Neural progenitor cell (in vitro differentiated cells): ENCODE measurements around the gene SLC25A43.

Experiments used
- CTCF ChIP-seq: fragments of 200-600 bp; sonication (generic); IDR thresholded peaks from 2 replicates; pipeline ENCODE4 v1.5.1; 2017; ENCODE audit warnings: antibody characterized with exemption, mild to moderate bottlenecking
- EZH2 ChIP-seq: fragments of 200-600 bp; sonication (generic); IDR thresholded peaks from 2 replicates; pipeline ENCODE4 v1.6.1; 2017; ENCODE audit warnings: antibody characterized with exemption, mild to moderate bottlenecking, moderate library complexity
- EZH2phosphoT487 ChIP-seq: fragments of 200-600 bp; sonication (generic); IDR thresholded peaks from 2 replicates; pipeline ENCODE4 v1.6.1; 2017; ENCODE audit warnings: antibody characterized with exemption

DNA sequence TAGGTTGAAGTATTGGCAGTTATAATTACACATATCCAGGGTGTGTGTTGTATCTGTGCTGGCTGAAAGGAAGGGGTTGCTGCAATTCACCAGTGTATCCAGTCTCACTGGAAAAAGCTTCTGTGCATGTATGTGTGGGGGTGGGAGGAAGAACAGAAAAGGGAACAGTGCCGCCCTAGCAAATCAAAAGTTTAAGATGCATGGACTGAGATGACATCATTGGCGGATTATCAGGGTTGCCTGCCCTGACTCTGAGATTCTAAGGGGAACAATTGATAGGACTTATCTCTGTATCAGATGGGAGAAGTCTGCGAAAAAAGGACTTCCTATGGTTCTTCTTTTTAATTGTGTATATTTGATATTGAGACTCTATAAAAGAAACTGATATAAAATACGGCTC is 3.5 kb downstream of the SLC25A43 start:
- TF ChIP-seq CTCF: no peak
- TF ChIP-seq EZH2phosphoT487: no peak
- no peak for TF ChIP-seq EZH2
